GM12874 (cell line): ENCODE results near the gene B3GNT4.

Experiments
- CTCF ChIP-seq: IDR thresholded peaks from 2 replicates; pipeline ENCODE4 v1.5.1; 2011; ENCODE audit warnings: low read depth, mild to moderate bottlenecking, control low read depth, low read length, moderate library complexity; ENCODE audit not compliant: insufficient read depth

Gene B3GNT4

GRCh38 chr12:122203301-122204166 lies at the start of gene B3GNT4:
Gene B3GNT4, plus strand, starts transcription at chr12:122203709. Its CDS starts 910 bp downstream, at chr12:122204619.
- TF ChIP-seq CTCF, result no peak

- no peak for TF ChIP-seq CTCF
Observed at GRCh38 chr12:122155705-122156104, 47.8 kb upstream of the B3GNT4 start.

- TF ChIP-seq CTCF, result no peak
Observed at GRCh38 chr12:122158700-122159285, 44.7 kb upstream of the B3GNT4 start.

- TF ChIP-seq CTCF, result 0 out of 2 replicates have a peak, but pooled peaks have one; percentile 10
Observed at GRCh38 chr12:122159882-122160281, 43.6 kb upstream of the B3GNT4 start.

GRCh38 chr12:122160761-122161160 lies 42.7 kb upstream of the B3GNT4 start:
- TF ChIP-seq CTCF, result no peak

GRCh38 chr12:122161682-122162081 lies 41.8 kb upstream of the B3GNT4 start:
- TF ChIP-seq CTCF, result no peak

GRCh38 chr12:122162976-122163375 lies 40.5 kb upstream of the B3GNT4 start:
- no peak for TF ChIP-seq CTCF
